GM12878 (cell line): ENCODE results near the gene FBXL7. TPM values are rescaled to one million over a fixed set of nuclear protein-coding genes. Genes with fewer than 3 reads are reported as not detected.

Experiments
- ATAC-seq: fragments of 200-7000 bp; cut with Tn5 transposase; 3 replicates; pipeline ENCODE4 v1.9.1; 2020; ENCODE audit warnings: mild to moderate bottlenecking, moderate library complexity
- BruUV-seq: library from RNA; stranded (reverse); fragments of 400-500 nt; replicated peaks from 2 replicates; lab custom pipeline; 2021; lab: Mats Ljungman, UMichigan
- CTCF ChIA-PET: fragments of 300-600 bp; sonication (Branson Sonifier 250); formaldehyde crosslinking; extraction: SDS; loops from one replicate; lab custom pipeline; 2021; ENCODE audit warnings: inconsistent platforms; lab: Yijun Ruan, JAX
- POLR2A ChIA-PET: fragments of 350-600 bp; formaldehyde crosslinking; extraction: SDS; loops from one replicate; lab custom pipeline; 2021; ENCODE audit warnings: inconsistent platforms; lab: Charles Lee
- RAD21 ChIA-PET: fragments of 300-600 bp; sonication (Branson Sonifier 250); formaldehyde crosslinking; loops from one replicate; lab custom pipeline; 2023; ENCODE audit warnings: antibody characterized with exemption; ENCODE audit not compliant: unreplicated experiment; lab: Charles Lee
- SMC1A ChIA-PET: fragments of 300-600 bp; sonication (Branson Sonifier 250); formaldehyde crosslinking; loops from one replicate; lab custom pipeline; 2023; ENCODE audit not compliant: unreplicated experiment, uncharacterized antibody; lab: Charles Lee
- DNase-seq: peaks from one replicate; pipeline ENCODE4 v3.0.0-alpha.2; 2011; ENCODE audit warnings: low read depth, low spot score
- FAIRE-seq: peaks from 3 replicates; lab custom pipeline; 2011; peaks lifted over from hg19 to GRCh38; lab: Jason Lieb, UNC
- H2AFZ ChIP-seq: 2 replicates; pipeline ENCODE4 v1.6.0; 2011; ENCODE audit warnings: low read depth, low read length, control low read depth; ENCODE audit not compliant: control insufficient read depth
- H3K27ac ChIP-seq: 2 replicates; pipeline ENCODE4 v1.5.1; 2011; ENCODE audit warnings: control low read depth; ENCODE audit not compliant: control insufficient read depth, insufficient read depth
- H3K27me3 ChIP-seq, 2 experiments: replicated peaks in 1 of 2; 2 replicates each; pipeline versions ENCODE4 v1.6.0 to v1.6.1; 2011; ENCODE audit warnings: low read length in 1 of 2; ENCODE audit not compliant: control insufficient read depth in 2 of 2, insufficient read depth in 2 of 2
- H3K36me3 ChIP-seq, 2 experiments: 2 replicates each; pipeline ENCODE4 v1.5.1; 2011; ENCODE audit warnings: low read length in 1 of 2; ENCODE audit not compliant: control insufficient read depth in 2 of 2, insufficient read depth in 2 of 2
- H3K4me1 ChIP-seq: 2 replicates; pipeline ENCODE4 v1.6.1; 2011; ENCODE audit warnings: mild to moderate bottlenecking, low read length, moderate library complexity, mixed read lengths; ENCODE audit not compliant: control insufficient read depth, insufficient read depth
- H3K4me2 ChIP-seq: 2 replicates; pipeline ENCODE4 v1.6.0; 2011; ENCODE audit warnings: control low read depth; ENCODE audit not compliant: control insufficient read depth, insufficient read depth
- H3K4me3 ChIP-seq: fragments of 200-600 bp; sonication (generic); 2 replicates; pipeline ENCODE4 v1.5.1; 2016
- H3K79me2 ChIP-seq: 2 replicates; pipeline ENCODE4 v1.6.0; 2011; ENCODE audit warnings: low read length; ENCODE audit not compliant: control insufficient read depth, insufficient read depth
- H3K9ac ChIP-seq: 2 replicates; pipeline ENCODE4 v1.8.0; 2011; ENCODE audit warnings: low read length, control low read depth, mixed read lengths; ENCODE audit not compliant: control insufficient read depth, insufficient read depth
- H3K9me3 ChIP-seq: replicated peaks from 3 replicates; pipeline ENCODE4 v1.5.1; 2011; ENCODE audit warnings: mild to moderate bottlenecking, low read length; ENCODE audit not compliant: control insufficient read depth, insufficient read depth
- H4K20me1 ChIP-seq: 2 replicates; pipeline ENCODE4 v1.6.0; 2011; ENCODE audit not compliant: control insufficient read depth, insufficient read depth
- ASH2L ChIP-seq: fragments of 300-600, 200-600 bp; sonication (generic); IDR thresholded peaks from 2 replicates; pipeline ENCODE4 v1.6.1; 2017; ENCODE audit warnings: low read depth, mild to moderate bottlenecking, borderline replicate concordance
- CBFB ChIP-seq: IDR thresholded peaks from 2 replicates; pipeline ENCODE4 v1.6.1; 2016; ENCODE audit warnings: antibody characterized with exemption, low read depth
- CHD1 ChIP-seq: IDR thresholded peaks from 2 replicates; pipeline ENCODE4 v1.6.1; 2012; ENCODE audit warnings: low read depth, low read length, improper control_type of control experiment
- CHD2 ChIP-seq: IDR thresholded peaks from 2 replicates; pipeline ENCODE4 v1.6.1; 2011; ENCODE audit warnings: low read depth, low read length, improper control_type of control experiment, borderline replicate concordance
- EGR1 ChIP-seq, 2 experiments: IDR thresholded peaks; 1 replicate in 1 of 2; 2 replicates in 1 of 2; pipeline ENCODE4 v1.6.1; 2011 to 2012; ENCODE audit warnings: low read depth in 2 of 2, low read length in 2 of 2, borderline replicate concordance in 1 of 2, mild to moderate bottlenecking in 1 of 2, moderate library complexity in 1 of 2
- MXI1 ChIP-seq: fragments of 150-350 bp; IDR thresholded peaks from 2 replicates; pipeline ENCODE4 v1.6.1; 2011; ENCODE audit warnings: low read depth, mild to moderate bottlenecking, inconsistent platforms, low read length, improper control_type of control experiment
- NFXL1 ChIP-seq: fragments of 450-650 bp; IDR thresholded peaks from 2 replicates; pipeline ENCODE4 v1.6.1; 2017; ENCODE audit warnings: antibody characterized with exemption, mild to moderate bottlenecking, borderline replicate concordance
- NFYA ChIP-seq: IDR thresholded peaks from 2 replicates; pipeline ENCODE4 v1.6.1; 2011; ENCODE audit warnings: low read depth, mild to moderate bottlenecking, low read length, improper control_type of control experiment, borderline replicate concordance
- NFYB ChIP-seq: IDR thresholded peaks from 2 replicates; pipeline ENCODE4 v1.6.1; 2011; ENCODE audit warnings: low read depth, mild to moderate bottlenecking, low read length, improper control_type of control experiment, moderate library complexity; ENCODE audit not compliant: insufficient read depth
- PAX5 ChIP-seq: IDR thresholded peaks from 2 replicates; pipeline ENCODE4 v1.6.1; 2011; ENCODE audit warnings: low read depth, low read length, borderline replicate concordance
- RUNX3 ChIP-seq: IDR thresholded peaks from 2 replicates; pipeline ENCODE4 v1.6.1; 2012; ENCODE audit warnings: low read length, inconsistent platforms
- ZNF384 ChIP-seq: IDR thresholded peaks from 2 replicates; pipeline ENCODE4 v1.6.1; 2012; ENCODE audit warnings: low read depth, mild to moderate bottlenecking, low read length, improper control_type of control experiment, borderline replicate concordance
- WGBS: methylation state at CpG from one replicate; pipeline ENCODE4 v1.1.6; 2016; ENCODE audit warnings: low lambda C conversion rate; ENCODE audit not compliant: insufficient replicate concordance, insufficient coverage; ENCODE audit errors: missing lambda C conversion rate; 5-methylcytosine and 5-hydroxymethylcytosine counted together
- in situ Hi-C: fragments of 300-500 bp; cut with MboI; formaldehyde crosslinking; loops from 9 replicates; pipeline ENCODE4 v1.14.3; 2018; ENCODE audit warnings: mixed read lengths
- intact Hi-C: fragments of 100-400 bp; cut with micrococcal nuclease; formaldehyde crosslinking; loops from one replicate; pipeline ENCODE4 v1.14.2; 2022; ENCODE audit not compliant: unreplicated experiment
- polyA plus RNA-seq, 11 experiments: library from polyadenylated mRNA; depleted of rRNA in 4 of 11; unstranded in 6 of 11; stranded (reverse) in 5 of 11; fragments of >200 nt; fragmentation: Nextera tagmentation in 4 of 11; fragmentation: Illumina TruSeq in 1 of 11; extraction: Ambion mirVana in 4 of 11; extraction: Trizol in 1 of 11; gene quantifications; 1 replicate in 1 of 11; 2 replicates in 10 of 11; pipeline versions ENCODE4 v1.2.1 to v1.2.3, GENCODE V29; 2011 to 2016; ENCODE audit warnings: inconsistent platforms in 2 of 11, missing spikeins in 2 of 11, low read depth in 1 of 11
- total RNA-seq, 4 experiments: library from RNA; depleted of rRNA in 3 of 4; stranded (reverse); fragments of >200 nt in 3 of 4; fragmentation: Illumina TruSeq in 1 of 4; extraction: Trizol in 1 of 4; gene quantifications; 2 replicates each; pipeline versions ENCODE4 v1.2.1 to v1.2.3, GENCODE V29; 2013 to 2021
- TF ChIP-seq, protein P1 (sequence below): IDR thresholded peaks from 2 replicates; pipeline ENCODE4 v1.6.1; 2011; ENCODE audit warnings: borderline replicate concordance, low read depth, mild to moderate bottlenecking, moderate library complexity, low read length; ENCODE audit not compliant: insufficient read depth, poor library complexity, severe bottlenecking
- TF ChIP-seq, protein P2 (sequence below): IDR thresholded peaks from 2 replicates; pipeline ENCODE4 v1.6.1; 2012; ENCODE audit warnings: improper control_type of control experiment, low read depth, low read length; ENCODE audit not compliant: insufficient replicate concordance
- TF ChIP-seq, protein P3 (sequence below): IDR thresholded peaks from 2 replicates; pipeline ENCODE4 v1.6.1; 2012; ENCODE audit warnings: low read depth, low read length, improper control_type of control experiment

The FBXL7 gene
- total and polyA plus RNA-seq, 10 of the 15 experiments (the other 5 are each of a cell fraction or from before 2014, with no cell fraction given) = 0.03 to 0.44 (median 0.16) TPM

DNA sequence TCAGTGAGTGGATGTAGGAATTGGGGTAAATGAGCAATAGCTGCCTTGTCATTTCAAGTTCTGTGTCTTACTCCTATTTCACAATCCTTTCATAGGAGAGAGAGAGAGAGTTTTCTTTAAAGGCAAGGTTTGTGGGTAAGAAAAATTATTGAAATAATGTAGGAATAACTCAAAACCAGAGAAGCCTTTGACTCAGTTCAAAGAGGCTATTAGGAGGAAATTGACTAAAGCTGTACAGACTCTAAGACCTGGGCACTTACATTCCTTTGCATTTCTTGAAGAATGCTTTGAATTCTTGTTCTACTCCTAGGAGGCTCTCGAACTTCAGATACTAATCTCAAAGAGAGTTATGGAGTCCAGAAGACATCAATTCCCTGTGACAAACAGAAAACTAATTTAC is 257.1 kb downstream of the FBXL7 start:
- Histone ChIP-seq H3K27ac (no peak overlapping the region), H3K27me3 (no peaks in the 10 kb centered on the region), H3K79me2 (no peaks in the 10 kb centered on the region), H3K4me3 (no peak overlapping the region), H3K4me1 (no peaks in the 10 kb centered on the region), H3K9me3 (no peaks in the 10 kb centered on the region), H3K9ac (no peak overlapping the region), H2AFZ (no peak overlapping the region), H4K20me1 (no peaks in the 10 kb centered on the region), H3K4me2 (no peak overlapping the region), H3K36me3 (no peaks in the 10 kb centered on the region)
- SMC1A ChIA-PET = no interaction called here
- no TSS peak for BruUV-seq
- POLR2A ChIA-PET = no interaction called here
- DNase-seq (no peak), ATAC-seq (no peak), FAIRE-seq (no peak)
- RAD21 ChIA-PET = no interaction called here
- CTCF ChIA-PET = interaction anchor here (0.6 kb wide), 1 partner anchor 9 kb away, joined by 5 read pairs; no protein-coding TSS in a partner anchor
- WGBS = 6% methylated on average over 1 of the region's 1 CpG
- intact Hi-C loops = no loop called here
- in situ Hi-C loops = no loop called here
- TF ChIP-seq CHD2 (no peak), ASH2L (no peak), CBFB (no peak), ZNF384 (no peak), NFYA (no peak), EGR1 (IDR thresholded peaks at IDR 0.05; ENCODE audit: borderline replicate concordance in 1 of 2, low read depth in 2 of 2, low read length in 2 of 2) (no peak), RUNX3 (no peak), PAX5 (no peak), CHD1 (no peak), NFYB (no peak), NFXL1 (no peak), MXI1 (no peak)
- TF ChIP-seq, protein P1, sequence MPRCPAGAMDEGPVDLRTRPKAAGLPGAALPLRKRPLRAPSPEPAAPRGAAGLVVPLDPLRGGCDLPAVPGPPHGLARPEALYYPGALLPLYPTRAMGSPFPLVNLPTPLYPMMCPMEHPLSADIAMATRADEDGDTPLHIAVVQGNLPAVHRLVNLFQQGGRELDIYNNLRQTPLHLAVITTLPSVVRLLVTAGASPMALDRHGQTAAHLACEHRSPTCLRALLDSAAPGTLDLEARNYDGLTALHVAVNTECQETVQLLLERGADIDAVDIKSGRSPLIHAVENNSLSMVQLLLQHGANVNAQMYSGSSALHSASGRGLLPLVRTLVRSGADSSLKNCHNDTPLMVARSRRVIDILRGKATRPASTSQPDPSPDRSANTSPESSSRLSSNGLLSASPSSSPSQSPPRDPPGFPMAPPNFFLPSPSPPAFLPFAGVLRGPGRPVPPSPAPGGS = no peak
- TF ChIP-seq, protein P2, sequence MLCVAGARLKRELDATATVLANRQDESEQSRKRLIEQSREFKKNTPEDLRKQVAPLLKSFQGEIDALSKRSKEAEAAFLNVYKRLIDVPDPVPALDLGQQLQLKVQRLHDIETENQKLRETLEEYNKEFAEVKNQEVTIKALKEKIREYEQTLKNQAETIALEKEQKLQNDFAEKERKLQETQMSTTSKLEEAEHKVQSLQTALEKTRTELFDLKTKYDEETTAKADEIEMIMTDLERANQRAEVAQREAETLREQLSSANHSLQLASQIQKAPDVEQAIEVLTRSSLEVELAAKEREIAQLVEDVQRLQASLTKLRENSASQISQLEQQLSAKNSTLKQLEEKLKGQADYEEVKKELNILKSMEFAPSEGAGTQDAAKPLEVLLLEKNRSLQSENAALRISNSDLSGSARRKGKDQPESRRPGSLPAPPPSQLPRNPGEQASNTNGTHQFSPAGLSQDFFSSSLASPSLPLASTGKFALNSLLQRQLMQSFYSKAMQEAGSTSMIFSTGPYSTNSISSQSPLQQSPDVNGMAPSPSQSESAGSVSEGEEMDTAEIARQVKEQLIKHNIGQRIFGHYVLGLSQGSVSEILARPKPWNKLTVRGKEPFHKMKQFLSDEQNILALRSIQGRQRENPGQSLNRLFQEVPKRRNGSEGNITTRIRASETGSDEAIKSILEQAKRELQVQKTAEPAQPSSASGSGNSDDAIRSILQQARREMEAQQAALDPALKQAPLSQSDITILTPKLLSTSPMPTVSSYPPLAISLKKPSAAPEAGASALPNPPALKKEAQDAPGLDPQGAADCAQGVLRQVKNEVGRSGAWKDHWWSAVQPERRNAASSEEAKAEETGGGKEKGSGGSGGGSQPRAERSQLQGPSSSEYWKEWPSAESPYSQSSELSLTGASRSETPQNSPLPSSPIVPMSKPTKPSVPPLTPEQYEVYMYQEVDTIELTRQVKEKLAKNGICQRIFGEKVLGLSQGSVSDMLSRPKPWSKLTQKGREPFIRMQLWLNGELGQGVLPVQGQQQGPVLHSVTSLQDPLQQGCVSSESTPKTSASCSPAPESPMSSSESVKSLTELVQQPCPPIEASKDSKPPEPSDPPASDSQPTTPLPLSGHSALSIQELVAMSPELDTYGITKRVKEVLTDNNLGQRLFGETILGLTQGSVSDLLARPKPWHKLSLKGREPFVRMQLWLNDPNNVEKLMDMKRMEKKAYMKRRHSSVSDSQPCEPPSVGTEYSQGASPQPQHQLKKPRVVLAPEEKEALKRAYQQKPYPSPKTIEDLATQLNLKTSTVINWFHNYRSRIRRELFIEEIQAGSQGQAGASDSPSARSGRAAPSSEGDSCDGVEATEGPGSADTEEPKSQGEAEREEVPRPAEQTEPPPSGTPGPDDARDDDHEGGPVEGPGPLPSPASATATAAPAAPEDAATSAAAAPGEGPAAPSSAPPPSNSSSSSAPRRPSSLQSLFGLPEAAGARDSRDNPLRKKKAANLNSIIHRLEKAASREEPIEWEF = no peak
- TF ChIP-seq, protein P3, sequence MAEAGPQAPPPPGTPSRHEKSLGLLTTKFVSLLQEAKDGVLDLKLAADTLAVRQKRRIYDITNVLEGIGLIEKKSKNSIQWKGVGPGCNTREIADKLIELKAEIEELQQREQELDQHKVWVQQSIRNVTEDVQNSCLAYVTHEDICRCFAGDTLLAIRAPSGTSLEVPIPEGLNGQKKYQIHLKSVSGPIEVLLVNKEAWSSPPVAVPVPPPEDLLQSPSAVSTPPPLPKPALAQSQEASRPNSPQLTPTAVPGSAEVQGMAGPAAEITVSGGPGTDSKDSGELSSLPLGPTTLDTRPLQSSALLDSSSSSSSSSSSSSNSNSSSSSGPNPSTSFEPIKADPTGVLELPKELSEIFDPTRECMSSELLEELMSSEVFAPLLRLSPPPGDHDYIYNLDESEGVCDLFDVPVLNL = no peak
